HEK293 (cell line): ENCODE data around the gene ASB4.

Experiments
- CTCF ChIP-seq: fragments of 450-650 bp; formaldehyde crosslinking; IDR thresholded peaks from 2 replicates; pipeline ENCODE4 v1.5.1; 2016; ENCODE audit warnings: missing biosample characterization, missing genetic modification characterization
- HOXD13 ChIP-seq: sonication (generic); formaldehyde crosslinking; IDR thresholded peaks from 2 replicates; pipeline ENCODE4 v1.8.0; 2022; ENCODE audit warnings: missing genetic modification reagents, borderline replicate concordance
- REST ChIP-seq: fragments of 450-650 bp; formaldehyde crosslinking; IDR thresholded peaks from 2 replicates; pipeline ENCODE4 v1.5.1; 2016; ENCODE audit warnings: missing biosample characterization, missing genetic modification characterization
- YY1 ChIP-seq: fragments of 450-650 bp; formaldehyde crosslinking; IDR thresholded peaks from 2 replicates; pipeline ENCODE4 v1.5.1; 2018; ENCODE audit warnings: missing biosample characterization, missing genetic modification characterization
- ZBTB21 ChIP-seq: fragments of 450-650 bp; formaldehyde crosslinking; IDR thresholded peaks from 2 replicates; pipeline ENCODE4 v1.5.1; 2017; ENCODE audit warnings: missing biosample characterization, missing genetic modification characterization
- ZNF146 ChIP-seq: fragments of 450-650 bp; formaldehyde crosslinking; IDR thresholded peaks from 2 replicates; pipeline ENCODE4 v1.5.1; 2016; ENCODE audit warnings: missing biosample characterization, missing genetic modification characterization
- ZNF2 ChIP-seq: fragments of 450-650 bp; formaldehyde crosslinking; IDR thresholded peaks from 2 replicates; pipeline ENCODE4 v1.5.1; 2016; ENCODE audit warnings: missing biosample characterization, missing genetic modification characterization
- ZNF660 ChIP-seq: fragments of 450-650 bp; IDR thresholded peaks from 2 replicates; pipeline ENCODE4 v1.5.1; 2018; ENCODE audit warnings: missing biosample characterization, mild to moderate bottlenecking, missing genetic modification characterization

- TF ChIP-seq REST (tag by site-specific recombination), result no peak
- no peak for TF ChIP-seq ZBTB21 (tag by site-specific recombination)
- no peak for TF ChIP-seq CTCF (tag by site-specific recombination)
- TF ChIP-seq HOXD13 (CRISPR knock-in tag), result no peak
- TF ChIP-seq YY1 (tag by site-specific recombination), result no peak
- TF ChIP-seq ZNF2 (tag by site-specific recombination), result no peak
- TF ChIP-seq ZNF146 (tag by site-specific recombination), result no peak
- no peak for TF ChIP-seq ZNF660 (tag by site-specific recombination)
Observed at GRCh38 chr7:95491634-95492314, 6.0 kb downstream of the ASB4 start.
